ENCODE measurements around the gene MYO18A.
A peak's percentile ranks its signal among the peaks of the same experiment; 100 is the strongest.
"Not testable (repeated sequence)": the region's sequence is repeated elsewhere in the genome, so short reads cannot be mapped to it uniquely, and the experiment has no call there.

Gene MYO18A

GRCh38 chr17:29193146-29193545, 12.9 kb upstream of the MYO18A start:
- DNase-seq: no peak

- DNase-seq: no peak
Measured at GRCh38 chr17:29190592-29191207, 10.5 kb upstream of the MYO18A start.

DNA sequence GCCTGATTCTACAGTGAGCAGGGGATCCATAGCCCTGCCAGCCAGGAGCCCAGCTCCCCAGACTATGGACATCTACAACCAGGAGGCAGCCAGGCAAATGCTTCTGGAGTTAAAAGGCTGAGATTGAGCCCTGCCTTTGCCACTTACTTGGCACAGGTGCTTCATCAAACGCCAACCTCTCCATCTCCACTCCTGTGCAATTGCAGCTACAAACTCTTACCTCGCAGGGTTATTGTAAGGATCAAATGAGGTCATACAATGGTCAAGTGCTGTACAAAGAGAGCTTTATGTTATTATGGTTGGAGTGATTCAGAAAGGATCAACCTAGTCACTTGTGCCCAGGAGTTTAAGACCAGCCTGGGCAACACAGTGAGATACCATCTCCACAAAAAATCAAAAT, 9.8 kb upstream of the MYO18A start:
- no peak for DNase-seq

DNA sequence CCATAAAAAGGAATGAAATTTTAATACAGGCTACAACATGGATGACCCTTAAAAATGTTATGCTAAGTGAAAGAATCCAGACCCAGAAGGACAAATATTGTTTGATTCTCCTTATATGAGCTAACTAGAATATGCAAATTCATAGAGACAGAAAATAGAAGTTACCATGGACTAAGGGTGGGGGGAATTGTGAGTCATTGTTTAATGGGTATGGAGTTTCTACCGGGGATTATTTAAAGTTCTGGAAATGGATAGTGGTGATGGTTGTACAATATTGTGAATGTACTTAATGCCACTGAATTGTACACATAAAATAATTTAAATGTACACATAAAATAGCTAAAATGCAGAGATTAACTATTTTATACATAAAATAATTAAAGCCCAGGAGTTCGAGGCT, 9.2 kb upstream of the MYO18A start:
- DNase-seq: no peak

- no peak for DNase-seq
Measured at GRCh38 chr17:29181226-29181625, 1.0 kb upstream of the MYO18A start.

DNA sequence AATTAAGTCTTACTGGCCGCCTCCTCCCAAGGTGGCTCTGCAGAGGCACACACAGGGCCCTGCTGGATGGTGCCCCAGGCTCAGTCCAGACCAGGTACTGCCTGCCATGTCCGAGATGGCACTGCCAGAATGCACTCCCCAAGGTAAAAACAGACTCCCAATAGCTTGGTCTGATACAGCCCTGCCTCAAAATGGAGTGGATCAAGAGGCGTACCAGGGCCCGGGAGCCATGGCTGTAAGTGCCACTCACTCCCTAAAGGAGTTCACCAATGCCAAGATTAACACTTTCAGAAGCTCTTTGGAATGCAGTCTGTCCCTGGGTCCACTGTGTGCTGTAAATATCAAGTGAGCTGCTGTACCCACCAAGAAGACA, 576 bp upstream of the MYO18A start:
- no peak for DNase-seq

- DNase-seq: no peak
Measured at GRCh38 chr17:29179232-29180033, 765 bp downstream of the MYO18A start.

GRCh38 chr17:29178750-29179231, 1.4 kb downstream of the MYO18A start:
- DNase-seq: no peak

DNA sequence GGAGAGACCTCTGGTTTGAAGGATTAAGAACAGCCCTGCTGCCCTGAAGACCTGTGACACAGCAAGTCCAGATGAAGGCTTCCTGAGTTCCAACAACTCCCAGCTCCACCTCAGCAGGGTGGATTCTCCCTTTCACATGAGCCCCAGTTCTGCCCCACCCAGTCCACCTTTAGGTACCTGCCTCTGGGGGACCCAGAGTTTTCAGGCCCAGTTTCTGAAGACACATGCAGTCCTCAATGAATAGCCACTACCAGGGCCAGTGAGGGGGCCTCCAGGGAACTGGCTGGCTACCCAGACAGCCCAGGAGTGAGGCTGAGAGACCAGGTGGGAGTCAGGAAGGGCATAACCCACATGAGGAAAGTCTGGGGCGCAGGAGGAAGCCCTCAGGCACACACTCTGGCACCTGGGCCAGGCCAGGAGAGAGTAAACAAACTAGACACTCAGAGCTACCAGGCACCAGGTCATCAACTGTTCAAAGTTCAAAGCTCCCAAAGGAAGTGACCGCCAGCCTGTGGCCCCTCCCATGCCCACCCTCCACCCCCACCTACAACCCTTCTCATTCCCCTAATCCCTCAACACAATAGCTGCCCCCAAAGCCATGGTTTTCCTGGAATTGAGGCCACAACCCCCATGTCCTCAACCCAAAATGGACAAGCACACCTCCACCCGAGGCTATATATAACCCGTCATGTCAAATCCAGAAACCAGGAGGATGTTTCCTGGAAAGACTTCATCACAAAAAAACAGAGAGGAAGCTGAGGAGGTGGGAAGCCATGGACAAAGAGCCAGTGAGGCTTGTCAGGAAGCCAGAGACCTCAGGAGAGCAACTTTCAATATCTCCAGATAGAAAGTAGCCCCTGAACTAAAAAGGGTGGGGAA, 2.1 kb downstream of the MYO18A start:
- no peak for DNase-seq

- no peak for DNase-seq
Measured at GRCh38 chr17:29177541-29177870, 2.7 kb downstream of the MYO18A start.

DNA sequence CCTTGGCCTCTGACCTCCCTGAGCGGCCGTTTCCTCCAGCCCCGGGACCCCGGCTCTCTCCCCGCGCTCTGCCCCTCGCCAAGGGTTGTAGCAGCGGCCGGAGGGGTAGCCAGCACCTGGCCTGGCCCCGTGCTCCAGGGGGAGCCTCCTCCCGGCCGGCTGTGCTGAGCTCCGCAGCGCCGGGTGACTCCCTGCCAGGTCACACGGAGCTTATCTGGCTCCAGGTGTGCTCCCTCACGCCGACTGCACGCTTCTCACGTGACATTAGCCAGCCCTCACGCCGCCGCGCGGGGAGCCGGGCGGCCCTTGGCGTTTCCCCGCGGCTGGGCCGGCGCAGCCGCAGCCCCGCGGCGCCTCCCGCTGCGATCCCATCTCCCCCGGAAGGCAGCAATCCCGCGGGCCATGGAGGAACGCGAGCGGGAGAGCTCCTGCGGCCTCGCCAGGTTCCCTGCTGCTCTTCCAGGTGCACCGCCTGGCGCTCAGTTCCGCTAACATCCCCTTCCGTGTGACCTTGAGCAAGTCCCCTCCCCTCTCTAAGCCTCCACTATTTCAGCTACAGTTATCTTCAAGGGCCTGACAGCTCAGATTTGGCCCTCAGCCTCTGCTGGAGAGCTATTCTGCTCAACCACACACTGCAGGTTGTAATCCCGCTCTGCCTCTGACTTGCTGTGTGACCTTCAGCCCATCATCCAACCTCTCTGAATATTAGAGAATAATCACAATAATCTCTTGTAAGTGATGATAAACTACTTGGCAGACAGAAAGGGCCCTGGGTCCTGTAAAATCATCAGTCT, 3.4 kb downstream of the MYO18A start:
- DNase-seq: peak; percentile 42 to 54

GRCh38 chr17:29175349-29175748, 4.8 kb downstream of the MYO18A start:
- DNase-seq: no peak

DNA sequence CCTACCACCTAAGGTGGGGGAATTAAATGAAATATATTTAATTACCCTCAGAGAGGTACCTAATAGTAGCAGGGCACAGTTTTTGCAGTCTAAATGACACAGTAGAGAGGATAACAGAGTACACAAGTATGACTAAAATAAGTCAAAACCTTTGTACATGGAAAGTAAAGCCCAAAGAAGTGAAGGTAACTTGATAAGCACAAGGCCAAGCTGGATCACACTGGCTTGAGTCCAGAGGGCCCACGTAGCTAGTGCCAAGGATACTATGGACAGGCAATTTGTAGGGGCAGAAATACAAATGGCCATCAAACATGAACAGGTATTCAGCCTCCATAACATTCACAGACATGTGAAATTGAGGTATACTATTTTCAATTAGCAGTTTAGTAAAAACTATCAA, 7.6 kb downstream of the MYO18A start:
- DNase-seq: no peak

DNA sequence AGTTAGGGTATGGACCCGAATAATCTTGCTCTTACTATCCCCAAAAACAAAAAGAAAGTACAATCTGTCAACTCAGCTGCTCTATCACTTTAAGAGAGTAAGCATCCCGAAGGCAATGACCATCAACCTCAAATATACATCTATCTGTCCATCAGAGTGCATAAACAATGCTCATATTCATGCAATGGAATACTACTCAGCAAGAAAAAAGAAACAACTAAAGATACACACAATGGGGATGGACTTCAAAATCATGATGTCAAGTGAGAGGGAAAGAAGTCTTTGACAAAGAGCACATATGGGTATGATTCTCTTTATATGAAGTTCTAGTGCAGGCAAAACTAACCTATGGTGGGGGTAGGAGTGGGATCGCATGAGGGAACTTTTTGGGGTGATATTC, 9.5 kb downstream of the MYO18A start:
- DNase-seq: no peak

GRCh38 chr17:29169806-29170591, 10.2 kb downstream of the MYO18A start:
- DNase-seq: no peak

DNA sequence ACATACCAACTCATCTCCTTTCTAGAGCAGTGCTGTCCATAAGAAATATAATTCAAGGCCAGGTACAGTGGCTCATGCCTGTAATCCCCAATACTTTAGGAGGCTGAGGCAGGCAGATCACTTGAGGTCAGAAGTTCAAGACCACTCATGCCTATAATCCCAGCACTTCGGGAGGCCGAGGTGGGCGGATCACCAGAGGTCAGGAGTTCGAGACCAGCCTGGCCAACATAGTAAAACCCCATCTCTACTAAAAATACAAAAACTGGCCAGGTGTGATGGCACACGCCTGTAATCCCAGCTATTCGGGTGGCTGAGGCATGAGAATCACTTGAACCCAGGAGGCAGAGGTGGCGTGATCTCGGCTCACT, 11.5 kb downstream of the MYO18A start:
- not testable (repeated sequence) for DNase-seq

DNA sequence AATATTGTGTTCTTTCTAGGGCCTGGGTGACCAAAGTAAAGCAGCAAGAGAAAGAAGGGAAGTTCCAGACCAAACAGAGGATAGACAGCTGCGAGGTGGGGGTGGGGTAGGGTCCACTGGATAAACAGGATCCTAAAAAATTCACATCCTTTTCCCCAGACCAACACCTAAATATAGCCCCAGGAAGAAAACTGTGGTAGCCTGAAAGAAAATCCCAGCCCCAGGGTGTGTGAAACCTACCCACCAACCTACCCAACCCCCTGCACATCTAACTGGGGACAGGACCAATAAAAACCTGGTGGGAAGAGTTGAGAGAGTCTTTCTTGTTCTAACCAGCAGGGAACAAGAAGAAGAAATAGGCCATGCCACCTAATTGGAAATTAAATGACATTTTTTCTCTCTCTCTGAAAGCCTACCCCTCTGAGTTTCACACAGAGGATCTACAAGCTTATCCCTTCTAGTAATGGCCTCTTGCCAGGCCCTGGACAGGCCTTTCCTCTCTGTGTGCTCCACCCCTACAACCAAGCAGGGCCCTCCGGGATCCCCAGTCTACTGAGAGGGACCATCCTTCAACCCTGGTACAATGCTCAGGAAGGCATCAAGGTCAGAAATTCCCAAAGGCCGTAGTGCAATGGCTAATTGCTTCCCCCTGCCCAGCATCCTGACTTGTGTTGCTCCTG, 12.0 kb downstream of the MYO18A start:
- DNase-seq: no peak

- DNase-seq: no peak
Measured at GRCh38 chr17:29167393-29168078, 12.7 kb downstream of the MYO18A start.

- DNase-seq: no peak
Measured at GRCh38 chr17:29166507-29166887, 13.7 kb downstream of the MYO18A start.

DNA sequence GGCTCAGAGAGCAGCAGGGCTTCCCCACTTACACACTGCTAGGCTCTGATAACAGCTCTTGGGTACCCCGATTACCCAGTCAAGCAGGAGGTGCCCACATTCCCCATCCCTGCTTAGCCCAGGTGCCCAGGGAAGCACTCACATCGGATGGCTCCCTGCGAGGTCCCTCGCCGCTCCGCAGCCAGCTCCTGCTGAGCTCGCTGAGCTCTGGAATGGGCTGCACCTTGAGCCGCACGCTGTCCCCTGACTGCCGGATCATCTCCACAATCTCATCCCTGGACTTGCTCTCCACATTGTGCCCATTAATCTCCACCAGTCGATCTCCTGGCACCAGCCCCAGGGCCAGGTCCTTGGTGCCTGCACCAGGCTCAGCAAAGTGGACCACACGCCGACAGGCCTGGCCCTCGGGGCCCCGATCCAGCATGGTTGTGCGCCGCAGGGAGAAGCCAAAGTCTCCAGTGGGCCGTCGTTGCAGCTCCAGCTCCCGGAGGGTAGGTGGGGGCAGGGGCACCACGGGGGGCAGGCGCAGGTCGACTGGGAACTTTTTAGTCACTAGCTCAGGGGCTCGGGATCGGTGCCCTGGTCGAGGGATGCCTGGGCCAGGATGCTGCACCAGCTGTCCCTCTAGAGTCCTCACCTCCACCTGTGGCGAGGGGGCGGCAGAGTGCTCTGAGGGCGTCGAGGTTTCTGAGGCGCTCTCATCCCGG, 14.2 kb downstream of the MYO18A start:
- DNase-seq: no peak
